PC-3 (cell line): Measurements from ENCODE around the gene SEMA3D.

Source experiments
- CTCF ChIP-seq: fragments of 300-600 bp; sonication (generic); conservative IDR thresholded peaks from 2 replicates; pipeline ENCODE4 v1.5.1; 2017; ENCODE audit warnings: antibody characterized with exemption, low read depth, mild to moderate bottlenecking, low read length
- EZH2 ChIP-seq: fragments of 300-600 bp; sonication (generic); IDR thresholded peaks from one replicate; pipeline ENCODE4 v1.6.1; 2017; ENCODE audit warnings: antibody characterized with exemption, mild to moderate bottlenecking, low read length; ENCODE audit not compliant: unreplicated experiment
- EZH2phosphoT487 ChIP-seq: fragments of 300-600 bp; sonication (generic); IDR thresholded peaks from 2 replicates; pipeline ENCODE4 v1.6.1; 2018; ENCODE audit warnings: mild to moderate bottlenecking, antibody characterized with exemption, low read length, borderline replicate concordance

GRCh38 chr7:85065306-85065705 is 121.5 kb downstream of the SEMA3D start:
- no peak for TF ChIP-seq CTCF
- TF ChIP-seq EZH2, result no peak
- TF ChIP-seq EZH2phosphoT487, result no peak
